Medulla oblongata (tissue), 1 donor: ENCODE data around the gene TRIM23.
"Not testable (repeated sequence)": the region's sequence is repeated elsewhere in the genome, so short reads cannot be mapped to it uniquely, and the experiment has no call there.

Experiments
- DNase-seq: peaks from one replicate; pipeline ENCODE4 v3.0.0-alpha.2; 2015; ENCODE audit errors: extremely low spot score

The TRIM23 gene

DNA sequence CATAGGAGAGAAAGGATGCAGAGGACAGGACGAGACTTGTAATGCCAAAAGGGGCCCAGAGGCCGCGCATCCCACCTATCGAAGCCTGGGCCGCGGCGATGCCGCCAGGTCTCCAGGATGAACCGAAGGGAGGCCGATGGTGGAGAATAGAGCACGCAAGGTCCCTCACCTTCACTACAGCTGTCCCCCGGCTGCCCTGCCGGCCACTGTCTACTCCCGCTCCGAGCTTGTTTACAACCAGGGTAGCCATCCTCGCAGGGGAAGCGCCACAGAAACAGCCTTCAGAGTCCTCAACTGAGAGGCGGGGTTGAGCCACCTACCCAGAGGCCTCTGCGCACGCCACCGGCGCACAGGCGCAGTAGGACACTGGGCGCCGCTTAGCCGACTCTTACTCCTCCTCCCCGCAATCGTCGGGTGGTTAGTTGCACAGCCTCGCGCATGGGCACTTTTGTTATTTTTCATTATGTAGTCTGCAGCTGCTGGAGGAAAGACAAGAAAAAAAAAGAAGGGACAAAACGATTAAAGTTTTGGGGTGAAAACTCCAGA, at the start of gene TRIM23:
TRIM23 (minus strand) TSS at position 309 of the 546 bp plus-strand sequence; CDS start at position 250, 59 bp downstream.
- peak; percentile 98 for DNase-seq

DNA sequence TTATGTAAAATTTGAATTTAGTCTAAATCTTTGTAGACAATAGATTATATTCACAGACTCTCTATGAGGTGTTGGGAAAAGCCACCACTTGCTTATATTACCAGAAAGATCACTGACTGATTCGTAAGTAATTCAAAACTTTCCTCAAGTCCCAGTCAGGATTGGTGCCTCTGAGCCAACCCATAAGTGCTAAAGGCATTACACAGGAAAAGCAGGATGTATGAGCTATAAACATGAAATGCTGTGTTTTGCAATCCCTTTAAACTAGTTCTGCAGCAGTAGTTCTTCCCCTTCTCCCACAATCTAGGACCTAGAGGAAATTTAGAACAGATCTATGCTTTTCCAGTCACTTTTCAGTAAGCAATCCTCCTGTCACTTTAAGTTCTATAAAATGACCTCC, 48.7 kb upstream of the TRIM23 start:
- DNase-seq: no peak

DNA sequence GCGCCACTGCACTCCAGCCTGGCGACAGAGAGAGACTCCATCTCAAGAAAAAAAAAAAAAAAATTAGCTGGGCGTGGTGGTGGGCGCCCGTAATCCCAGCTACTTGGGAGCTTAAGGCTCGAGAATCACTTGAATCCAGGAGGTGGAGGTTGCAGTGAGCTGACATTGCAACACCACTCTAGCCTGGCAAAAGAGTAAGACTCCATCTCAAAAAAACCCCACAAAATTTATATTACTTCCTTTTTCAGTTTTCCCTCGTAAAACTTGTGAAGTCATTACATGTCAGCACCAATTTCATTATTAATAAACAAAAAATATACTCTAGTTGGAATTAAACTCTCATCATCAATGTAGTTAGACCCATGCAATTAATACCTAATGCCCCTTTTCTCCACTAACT, 44.6 kb upstream of the TRIM23 start:
- no peak for DNase-seq

DNA sequence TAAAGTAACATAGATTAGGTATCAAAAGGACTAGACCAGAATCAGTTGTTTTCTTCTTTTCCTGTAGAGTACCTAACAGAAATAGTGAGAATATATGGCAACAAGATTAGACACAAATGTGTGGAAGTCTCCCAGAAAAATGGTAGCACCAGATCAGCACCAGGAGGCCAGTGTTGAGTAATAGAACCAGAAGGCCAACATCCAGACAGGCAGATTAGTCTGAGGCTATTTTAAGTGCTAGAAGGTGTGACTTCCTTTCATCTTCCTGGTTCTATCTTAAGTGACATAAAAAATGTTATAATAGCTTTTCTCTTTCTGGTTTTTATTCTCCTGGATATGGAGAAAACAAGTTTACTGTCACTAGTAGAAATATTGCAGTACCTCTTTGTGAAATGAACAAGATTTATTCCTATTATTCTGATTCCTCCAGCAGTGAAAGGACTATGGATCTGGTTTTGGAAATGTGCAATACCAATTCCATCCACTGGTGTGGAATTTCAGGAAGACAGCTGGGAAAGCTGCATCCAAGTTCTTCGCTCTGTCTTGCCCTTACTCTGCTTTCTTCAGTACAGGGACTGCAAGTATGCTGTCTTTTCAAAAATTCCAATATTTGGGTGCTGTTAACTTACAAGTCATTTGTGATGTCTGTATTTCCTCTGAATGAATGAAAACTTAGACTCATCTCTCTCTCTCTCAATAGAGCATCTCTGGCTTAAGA, 39.8 kb upstream of the TRIM23 start:
- no peak for DNase-seq

DNA sequence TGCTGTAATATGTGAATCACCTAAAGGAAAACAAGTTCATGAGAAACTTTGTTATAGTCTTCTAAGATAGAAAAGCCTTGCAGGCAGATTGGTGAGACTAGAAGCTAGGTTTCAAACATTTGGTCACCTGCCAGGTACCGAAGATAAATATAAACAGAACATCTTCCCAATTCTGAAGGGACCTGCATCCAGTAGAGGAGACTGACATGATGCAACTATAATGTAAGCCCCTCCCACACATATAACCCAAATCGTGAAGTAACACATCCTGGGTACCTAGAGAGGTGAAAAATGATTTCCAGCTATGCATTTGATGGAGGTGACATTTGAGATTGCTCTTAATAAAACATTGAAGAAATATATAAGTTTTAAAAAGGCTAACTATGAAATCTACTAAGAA, 30.6 kb upstream of the TRIM23 start:
- no peak for DNase-seq

DNA sequence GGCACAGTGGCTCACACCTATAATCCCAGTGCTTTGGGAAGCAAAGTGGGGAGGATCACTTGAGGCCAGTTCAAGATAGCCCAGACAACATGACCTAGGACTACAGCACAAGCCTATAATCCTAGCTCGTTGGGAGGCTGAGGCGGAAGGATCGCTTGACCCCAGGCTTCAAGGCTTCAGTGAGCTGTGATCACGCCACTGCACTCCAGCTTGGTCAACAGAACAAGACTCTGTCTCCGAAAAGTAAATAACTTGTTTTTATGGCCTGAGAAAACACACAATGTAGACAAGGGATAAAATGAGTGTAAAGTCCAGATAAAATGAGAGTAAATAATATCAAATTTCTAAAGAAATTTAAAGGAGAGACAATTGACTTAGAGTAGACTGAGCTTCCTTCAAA, 27.0 kb upstream of the TRIM23 start:
- no peak for DNase-seq

DNA sequence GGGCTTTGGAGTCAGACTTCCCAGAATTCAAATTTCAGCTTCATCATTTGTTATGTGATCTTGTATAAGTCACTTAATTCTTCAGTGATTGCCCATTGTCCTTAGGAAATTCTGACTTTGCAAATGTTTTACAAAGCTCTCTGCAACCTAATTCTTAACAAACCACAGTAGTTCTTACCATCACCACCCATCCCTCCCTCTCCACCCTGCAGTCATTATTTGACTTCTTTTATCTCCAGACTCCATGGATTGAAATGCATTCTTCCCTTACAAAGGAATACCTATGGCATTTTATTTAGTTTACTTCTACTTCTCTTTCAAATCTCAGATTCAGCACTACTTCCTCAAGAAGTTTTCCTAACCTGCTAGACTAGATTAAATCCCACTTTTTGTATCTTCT, 23.8 kb upstream of the TRIM23 start:
- no peak for DNase-seq

DNA sequence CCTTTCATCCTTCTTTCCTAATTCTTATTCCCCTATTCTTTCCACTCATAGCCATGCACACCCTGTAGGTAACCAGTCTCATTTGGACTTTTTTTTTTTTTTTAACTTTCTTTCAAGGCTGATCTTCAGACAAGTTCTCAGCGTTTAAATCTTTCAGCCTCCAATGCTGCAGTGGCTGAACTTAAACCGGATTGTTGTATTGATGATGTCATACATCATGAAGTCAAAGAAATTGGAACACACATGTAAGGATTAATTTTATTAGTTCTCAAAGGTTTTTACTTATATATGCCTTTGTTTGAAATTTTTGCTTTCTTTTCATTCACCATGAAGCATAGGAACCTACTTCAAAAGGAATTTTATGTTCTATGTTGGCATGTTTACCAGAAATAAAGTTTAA, 22.8 kb upstream of the TRIM23 start:
- DNase-seq: no peak

DNA sequence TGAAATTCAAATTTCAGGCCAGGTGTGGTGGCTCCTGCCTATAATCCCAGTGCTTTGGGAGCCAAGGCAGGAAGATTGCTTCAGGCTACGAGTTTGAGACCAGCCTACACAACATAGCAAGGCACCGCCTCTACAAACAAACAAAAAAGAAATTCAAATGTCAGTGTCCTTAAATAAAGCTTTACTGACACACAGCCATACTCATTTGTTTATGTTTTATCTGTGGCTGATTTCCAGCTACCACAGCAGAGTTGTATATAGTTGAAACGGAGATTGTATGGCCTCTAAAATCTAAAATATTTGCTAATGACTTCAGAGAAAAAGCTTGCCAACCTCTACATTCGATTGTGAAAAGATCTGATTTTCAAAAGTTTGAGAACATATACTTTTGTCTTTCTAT, 16.1 kb upstream of the TRIM23 start:
- DNase-seq: no peak

DNA sequence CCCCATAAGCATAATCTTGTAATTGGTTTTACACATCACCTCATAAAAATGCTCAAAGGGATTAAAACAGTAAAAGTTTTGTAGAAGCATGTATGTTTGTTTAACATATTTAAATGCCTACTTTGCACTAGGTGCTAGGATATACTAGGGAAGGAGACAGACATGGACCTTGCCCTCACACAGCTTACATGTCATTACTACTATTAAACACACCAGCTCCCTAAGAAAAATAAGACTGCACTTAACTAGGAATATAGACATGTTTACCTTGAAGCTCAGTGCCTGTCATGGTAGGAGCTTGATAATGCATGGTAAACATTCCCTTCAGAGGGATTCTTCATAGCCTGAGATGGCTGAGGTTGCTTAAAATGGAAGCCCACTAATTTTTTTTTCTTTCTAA, 6.8 kb upstream of the TRIM23 start:
- DNase-seq: no peak

DNA sequence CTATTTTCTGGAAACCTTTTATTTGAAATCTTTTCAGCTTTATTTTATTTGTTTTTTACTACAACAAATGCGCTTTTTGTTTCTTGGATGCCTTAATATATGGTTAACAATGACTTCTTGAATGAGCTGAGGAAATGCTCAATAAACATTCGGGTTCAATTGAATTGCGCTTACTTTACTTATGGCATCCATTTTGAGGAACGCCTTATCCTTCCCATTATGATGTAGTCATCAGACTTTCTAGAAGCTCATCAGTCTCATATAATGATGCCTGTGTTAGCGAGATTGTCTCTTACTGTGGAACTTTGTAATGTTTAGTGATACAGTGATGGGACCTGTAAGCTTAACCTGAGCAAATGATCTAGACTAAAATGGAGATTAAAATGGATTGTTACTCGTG, 1.6 kb upstream of the TRIM23 start:
- peak; percentile 3 for DNase-seq

DNA sequence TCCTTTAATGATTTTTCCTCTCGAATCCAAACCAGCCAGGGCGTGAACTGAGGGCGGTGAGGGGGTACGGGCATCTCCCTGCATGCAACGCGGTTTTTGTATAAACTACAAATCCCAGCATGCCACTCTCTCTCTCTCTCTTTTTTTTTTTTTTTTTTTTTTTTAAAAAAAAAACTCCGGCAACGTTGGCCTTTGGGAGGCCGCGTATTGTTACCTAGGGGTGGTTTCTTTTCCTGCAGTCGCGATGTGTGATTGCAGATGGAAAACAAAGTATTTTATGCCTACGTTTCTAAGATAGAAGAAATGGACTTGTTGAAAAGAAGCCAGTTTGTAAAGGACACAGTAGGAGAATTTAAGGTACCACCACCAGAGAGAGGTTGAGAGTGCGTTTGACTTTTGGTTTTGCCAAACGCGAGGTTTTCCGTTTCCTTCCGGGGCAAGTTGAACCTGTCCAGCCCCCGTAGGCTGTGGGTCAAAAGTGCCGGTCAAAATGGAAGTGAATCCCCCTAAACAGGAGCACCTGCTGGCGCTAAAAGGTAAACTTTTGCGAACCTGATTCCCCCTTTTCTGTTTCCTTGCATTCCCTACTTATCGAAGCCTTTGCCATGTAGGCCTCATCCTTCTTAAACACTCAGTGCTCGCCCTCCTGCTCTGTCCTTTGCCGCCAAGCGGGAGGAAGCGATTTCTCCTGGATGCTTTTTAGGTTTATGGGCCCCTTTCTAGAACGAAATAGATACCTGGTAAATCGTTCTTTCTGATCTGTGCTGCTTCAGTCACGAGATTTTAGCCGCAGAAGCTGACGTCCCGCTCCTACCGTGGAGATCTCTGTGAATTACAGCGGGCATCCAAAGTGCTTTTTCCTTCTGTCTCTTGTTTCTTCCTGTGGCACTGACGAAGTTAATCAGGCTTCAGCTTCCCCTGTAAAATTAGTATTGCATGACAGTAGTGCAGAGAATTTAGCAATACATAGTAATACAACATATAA, 730 bp upstream of the TRIM23 start, which contains the start of the genes SHLD3 and TRAPPC13:
SHLD3 (plus strand) TSS at position 457 of the 985 bp plus-strand sequence. CDS start 4,561 bp downstream, outside the sequence.
TRAPPC13 (plus strand) TSS at position 457 of the 985 bp plus-strand sequence; CDS start at position 491, 34 bp downstream.
- DNase-seq: peak; percentile 94

DNA sequence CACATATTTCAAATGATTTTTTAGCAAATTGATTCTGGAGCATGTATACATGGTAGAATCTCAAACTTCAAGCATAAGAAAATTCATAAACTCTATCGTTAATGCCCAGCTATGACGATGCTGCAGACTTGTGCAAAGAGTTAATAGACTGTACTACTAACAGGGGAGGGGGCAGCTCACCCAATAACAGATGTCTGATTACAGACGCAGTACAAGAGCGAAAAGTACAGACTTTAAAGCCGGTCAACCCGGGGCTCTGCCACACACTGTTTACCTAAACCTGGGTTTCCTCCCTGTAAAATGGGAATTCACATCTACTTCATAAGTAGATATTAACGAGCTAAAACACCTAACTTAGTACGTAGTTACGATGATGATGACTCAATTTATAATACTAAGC, 651 bp downstream of the TRIM23 start:
- no peak for DNase-seq

DNA sequence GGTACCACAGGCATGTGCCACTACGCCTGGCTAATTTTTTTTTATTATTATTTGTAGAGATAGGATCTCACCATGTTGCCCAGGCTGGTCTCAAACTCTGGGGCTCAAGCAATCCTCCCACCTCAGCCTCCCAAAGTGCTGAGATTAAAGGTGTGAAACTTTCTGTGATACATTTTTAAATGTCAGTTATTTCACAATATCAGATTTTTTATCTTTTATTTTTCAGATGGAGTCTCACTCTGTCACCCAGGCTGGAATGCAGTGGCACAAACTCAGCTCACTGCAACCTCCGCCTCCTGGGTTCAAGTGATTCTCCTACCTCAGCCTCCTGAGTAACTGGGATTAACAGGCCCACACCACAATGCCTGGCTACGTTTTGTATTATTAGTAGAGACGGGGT, 2.2 kb downstream of the TRIM23 start:
- not testable (repeated sequence) for DNase-seq

DNA sequence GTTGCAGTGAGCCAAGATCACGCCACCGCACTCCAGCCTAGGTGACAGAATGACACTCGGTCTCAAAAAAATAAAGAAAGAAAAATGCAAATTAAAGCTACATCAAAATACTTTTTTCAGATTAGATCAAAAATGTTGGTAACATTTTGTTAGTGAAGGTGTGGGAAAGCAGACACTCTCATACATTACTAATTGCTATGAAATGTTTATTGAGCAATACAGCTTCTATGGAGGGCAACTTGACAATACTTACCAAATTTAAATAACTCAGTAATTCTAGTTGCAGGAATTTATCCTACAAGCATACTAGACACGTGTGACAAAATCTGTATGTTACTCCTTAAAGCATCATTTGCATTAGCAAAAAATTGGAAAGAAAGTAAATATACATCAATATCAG, 4.1 kb downstream of the TRIM23 start:
- DNase-seq: no peak

DNA sequence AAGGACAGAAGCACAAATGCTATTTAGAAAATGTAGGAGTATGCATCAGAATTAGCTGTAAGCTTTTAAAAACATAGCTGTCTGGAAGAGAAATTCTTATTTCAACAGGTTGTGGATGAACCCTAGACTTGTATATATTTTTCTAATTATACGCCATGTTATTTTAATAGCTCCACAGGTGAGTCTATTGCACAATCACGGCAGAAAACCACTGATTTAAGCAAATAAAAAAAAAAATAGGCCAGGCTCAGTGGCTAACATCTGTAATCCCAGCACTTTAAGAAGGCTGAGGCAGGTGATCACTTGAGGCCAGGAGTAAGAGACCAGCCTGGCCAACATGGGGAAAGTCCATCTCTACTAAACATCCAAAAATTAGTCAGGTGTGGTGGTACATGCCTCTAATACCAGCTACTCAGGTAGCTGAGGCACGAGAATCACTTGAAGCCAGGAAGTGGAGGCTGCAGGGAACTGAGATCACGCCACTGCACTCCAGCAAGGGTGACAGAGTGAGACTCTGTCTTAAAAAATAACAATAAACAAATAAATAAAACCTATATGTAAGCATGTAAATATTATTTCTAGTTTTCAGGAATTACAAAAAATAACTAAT, 11.7 kb downstream of the TRIM23 start:
- DNase-seq: no peak

DNA sequence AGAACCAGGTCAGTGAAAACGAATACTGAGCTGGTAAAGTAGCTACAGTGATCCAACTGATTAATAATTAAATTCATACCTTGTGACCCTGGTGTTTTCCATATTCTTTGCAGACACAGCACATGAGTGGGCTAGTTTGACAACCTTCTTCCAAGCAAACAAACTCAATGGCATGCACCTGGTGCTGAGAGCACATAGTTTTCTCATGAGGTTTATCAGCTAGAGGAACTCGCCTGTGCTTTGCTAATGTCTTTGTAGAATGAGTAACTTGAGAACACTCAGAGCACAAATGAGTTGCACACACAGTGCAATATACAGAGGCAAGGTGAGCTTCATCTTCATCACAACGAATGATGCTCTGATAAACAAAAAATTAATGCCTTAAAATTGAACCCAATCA, 12.6 kb downstream of the TRIM23 start:
- no peak for DNase-seq

DNA sequence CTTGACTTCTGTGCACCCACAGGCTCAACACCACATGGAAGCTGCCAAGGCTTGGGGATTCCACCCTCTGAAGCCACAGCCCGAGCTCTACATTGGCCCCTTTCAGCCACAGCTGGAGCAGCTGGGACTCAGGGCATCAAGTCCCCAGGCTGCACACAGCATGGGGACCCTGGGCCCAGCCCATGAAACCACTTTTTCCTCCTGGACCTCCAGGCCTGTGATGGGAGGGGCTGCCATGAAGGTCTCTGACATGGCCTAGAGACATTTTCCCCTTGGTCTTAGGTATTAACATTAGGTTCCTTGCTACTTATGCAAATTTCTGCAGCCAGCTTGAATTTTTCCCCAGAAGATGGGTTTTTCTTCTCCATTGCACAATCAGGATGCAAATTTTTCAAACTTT, 22.4 kb downstream of the TRIM23 start:
- DNase-seq: not testable (repeated sequence)

DNA sequence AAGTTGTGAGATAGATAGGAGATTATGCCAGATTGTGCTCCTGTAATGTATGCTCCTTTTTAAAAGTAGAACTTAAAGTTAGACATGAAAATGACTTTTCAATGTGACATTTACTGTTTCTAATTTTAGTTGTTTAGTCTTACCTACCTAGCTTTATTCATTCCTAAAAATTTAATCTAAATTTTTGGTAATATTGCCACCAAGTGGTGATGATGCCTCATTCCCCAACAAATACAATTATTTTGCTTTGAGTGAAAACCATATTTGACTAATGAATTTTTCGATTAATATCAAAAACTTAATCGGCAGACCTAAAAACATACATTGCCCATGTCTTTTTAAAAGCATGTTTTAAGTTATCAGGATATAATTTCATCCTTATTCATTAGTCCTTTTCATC, 35.4 kb downstream of the TRIM23 start:
- DNase-seq: no peak

DNA sequence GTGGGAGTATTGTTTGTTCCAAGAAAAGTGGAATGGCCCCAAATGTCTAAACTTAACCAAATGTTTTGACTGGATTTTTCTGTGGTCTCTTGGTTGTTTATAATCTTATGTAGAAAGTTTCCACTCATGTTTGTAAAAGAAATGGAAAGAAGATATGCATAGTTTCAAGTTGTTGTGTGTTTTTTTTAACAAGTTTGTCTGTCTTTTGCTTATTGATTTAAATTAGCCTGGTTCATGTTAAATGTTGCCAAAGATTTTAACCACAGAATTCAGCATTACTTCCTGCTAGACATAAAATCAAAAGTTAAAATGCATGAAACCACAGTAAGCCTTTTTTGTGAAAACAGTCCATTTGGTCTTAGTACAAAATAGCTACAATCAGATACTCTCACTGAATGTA, 47.0 kb downstream of the TRIM23 start:
- no peak for DNase-seq

DNA sequence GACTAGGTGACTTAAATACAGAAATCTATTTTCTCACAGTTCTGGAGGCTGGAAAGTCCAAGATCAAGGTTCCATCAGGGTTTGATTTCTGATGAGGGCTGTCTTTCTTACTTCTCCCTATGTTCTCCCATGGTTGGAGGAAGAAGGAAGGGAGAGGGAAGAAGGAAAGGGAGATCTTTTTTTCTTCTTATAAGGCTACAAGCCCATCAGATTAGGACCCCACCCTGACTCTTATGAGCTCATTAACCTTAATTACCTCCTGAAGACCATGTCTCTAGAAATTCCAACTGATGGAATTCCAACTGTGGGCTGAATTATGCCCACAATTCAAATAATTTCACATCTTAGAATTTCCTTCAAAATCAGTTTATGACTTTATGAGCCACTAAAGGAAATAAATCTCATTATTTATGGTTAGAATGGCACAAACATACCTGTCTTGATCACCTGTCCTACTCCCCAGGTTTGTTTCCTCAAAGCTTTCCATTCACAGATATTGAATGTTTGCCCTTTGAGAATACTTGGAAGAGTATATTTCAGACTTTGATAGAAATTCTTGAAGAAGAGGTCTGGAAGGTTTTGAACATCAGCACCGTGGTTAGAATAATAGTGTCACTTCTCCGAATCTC, 53.4 kb downstream of the TRIM23 start:
- no peak for DNase-seq
